Stimulated activated CD8-positive, alpha-beta memory T cell treated with anti-CD3 and anti-CD28 coated beads, Interleukin-4, amount 100 ng/mL, for 48 hours (primary cell): ENCODE results near the gene CCDC40.

Experiments
- DNase-seq: peaks from one replicate; pipeline ENCODE4 v3.0.0-alpha.2; 2020

The CCDC40 gene

DNA sequence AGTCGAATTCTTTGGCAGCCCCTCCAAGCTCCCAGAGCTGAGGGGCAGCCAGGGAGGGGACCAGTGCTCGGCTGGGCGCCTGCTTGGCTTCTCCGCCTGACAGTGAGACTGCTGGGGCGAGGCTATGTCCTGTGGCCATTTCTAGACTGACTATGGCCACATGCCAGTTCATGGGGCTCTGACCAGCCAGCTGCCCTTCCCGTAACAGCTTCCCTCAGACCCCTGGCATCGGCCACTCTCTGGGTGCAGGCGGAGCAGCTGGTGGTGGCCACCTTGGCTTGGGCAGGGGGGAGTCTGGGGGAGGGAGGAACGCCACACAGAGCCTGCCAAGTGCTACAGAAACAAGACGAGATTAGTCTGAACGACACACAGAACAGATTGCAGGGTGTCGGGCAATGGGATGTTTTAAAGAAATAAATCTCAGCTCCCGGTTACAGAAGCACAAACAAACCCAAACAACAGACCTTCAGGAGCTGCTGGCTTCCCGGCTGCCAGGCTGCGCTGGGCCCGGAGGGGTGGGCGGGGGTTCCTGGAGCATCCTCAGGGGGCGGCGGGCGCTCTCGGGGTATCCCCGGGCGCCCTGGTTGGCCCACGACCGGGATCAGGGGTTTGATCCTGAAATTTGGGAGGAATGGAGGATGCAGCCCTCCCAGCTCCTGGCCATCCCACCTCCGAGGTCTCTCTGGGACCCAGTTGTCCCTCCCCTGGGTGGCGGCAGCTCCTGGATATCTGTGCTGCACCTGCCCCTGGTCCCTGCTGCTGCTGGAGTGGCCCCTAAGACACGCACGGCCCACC, 35.3 kb upstream of the CCDC40 start:
- DNase-seq = no peak

DNA sequence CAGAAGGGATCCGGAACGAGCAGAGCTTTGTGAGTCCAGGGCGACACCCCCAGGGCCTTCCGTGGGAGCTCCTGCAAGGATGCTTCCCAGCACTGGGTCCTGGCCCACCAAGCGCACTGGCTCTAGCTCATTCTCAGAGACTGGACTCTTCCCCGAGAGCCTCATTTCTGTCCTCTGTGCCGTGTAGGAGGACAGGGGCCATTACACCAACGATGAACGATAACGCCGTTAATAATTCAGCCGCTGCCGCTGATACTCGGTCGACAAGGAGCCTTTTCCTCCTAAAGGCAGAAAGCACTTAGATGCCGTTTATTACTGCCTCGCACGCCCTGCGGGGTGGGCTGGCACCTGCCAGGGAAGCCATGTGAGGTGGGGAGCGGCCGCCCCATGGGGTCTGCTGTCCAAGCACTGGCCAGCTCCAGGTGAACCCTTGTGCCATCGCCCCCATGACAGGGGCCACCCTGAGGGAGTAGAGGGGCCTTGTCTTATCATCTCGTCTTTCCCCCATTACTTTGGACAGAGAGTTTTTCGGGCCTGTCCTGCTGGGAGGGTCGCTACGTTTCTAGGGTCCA, 34.3 kb upstream of the CCDC40 start:
- no peak for DNase-seq

DNA sequence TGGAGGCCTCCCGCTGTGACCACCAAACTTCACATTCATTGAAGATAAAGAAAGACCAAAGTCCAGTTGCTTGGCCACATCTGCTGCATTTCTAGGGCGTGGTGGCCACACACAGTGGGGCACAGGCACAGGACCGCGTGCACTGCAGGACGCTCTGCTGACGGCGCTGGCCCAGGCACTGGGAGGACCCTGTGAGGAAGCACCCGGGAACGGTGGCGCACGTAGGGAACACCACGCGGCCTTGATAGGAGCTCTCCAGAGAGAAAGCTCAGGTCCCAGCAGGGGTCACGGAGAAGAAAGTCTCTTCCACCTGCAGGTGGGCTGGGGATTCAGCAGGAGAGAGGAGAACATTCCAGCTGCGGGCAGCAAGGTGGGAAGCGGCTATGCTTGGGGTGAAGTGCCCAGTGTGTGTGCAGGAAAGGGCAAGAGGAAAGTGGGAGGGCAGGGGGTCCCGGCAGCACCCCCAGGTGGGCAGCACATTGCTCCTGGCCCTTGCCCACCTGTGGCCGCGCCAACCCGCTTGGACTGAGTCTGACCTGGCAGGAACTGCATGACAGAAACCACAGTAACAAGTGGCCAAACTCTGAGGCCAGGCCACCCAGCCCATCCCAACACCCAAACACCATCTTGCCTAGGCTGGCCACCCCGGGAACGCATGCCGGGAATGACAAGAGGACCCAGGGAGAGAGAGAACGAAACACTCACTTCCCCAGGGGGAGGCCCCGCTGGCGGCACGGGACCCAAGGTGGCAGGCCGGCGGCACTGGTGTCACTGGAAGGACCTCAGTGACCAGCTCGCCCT, 33.6 kb upstream of the CCDC40 start:
- DNase-seq = no peak

DNA sequence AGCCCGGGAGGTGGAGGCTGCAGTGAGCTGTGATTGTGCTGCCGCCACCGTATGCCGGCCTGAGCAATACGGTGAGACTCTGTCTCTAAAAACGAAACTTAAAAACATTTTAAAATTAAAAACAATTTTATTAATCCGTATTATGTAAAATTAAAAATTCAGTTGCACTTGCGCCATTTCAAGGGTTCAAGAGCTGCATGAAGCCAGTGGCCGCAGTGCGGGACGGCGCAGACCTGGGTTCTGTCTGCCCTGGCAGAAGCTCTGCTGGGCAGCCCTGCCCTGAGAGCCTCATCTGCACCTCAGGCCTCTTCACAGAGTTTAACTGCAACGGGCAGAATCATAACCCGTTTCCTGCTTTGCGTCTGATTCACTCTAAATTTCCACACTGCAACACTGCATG, 32.5 kb upstream of the CCDC40 start:
- no peak for DNase-seq

DNA sequence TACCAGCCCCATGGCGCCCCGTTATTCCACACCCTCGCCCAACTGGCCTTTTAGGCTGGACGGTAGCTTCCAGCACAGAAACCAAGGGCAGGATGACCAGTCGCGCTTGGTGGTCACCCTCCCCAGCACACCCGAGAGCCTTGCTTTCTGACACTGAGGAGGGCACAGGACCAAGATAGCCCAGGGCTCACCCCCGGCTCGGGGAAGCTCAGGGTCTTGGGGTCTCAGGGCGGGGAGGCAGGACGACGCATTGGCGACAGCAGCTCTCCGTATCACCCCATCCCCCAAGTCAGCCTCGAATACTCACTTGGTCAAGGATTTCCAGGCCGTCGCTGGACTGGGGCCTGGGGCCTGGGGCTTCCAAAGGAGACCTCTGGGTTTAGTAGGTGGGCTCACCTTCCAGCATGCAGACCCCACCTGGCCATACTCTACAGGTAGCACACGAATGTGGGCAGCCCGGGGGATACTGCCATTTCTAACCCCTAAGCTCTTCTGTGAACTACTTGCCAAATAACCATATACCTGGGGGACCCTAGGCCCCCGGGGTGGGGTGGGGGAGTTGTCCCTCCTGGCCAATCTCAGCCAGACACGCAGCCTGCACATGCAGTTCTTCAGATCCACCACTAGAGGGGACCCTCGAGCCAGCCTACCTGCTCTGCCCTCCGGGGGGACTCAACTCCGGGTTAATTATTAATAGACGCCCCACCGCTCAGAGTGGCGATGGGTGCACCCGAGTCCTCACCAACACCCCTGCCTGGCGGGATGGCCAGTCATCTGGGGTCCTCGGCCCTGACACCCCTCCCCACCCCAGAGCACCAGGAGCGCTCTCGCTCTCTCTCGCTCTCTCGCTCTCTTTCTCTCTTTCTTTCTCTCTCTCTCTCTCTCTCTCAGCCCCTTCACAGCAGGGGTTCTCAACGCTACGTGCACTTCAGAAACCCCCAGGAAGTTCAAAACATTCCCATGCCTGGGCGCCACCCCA, 30.8 kb upstream of the CCDC40 start:
- DNase-seq = peak; percentile 71

DNA sequence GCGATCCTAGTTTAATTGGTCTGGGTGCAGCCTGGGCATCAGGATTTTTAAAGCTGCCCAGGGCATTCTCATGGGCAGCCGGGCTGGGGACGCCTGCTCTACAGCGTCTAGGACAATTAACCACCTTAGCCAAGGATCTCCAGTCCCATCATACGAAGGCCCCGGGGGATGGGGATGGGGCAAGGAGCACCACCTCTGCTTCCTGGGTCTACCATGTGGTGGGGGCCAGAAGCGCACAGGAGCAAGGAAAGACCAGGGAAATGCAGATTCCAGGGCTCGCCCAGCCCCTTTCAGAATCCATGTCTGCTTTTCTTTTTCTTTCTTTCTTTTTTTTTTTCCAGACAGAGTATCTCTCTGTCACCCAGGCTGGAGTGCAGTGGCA, 30.1 kb upstream of the CCDC40 start:
- DNase-seq = no peak

DNA sequence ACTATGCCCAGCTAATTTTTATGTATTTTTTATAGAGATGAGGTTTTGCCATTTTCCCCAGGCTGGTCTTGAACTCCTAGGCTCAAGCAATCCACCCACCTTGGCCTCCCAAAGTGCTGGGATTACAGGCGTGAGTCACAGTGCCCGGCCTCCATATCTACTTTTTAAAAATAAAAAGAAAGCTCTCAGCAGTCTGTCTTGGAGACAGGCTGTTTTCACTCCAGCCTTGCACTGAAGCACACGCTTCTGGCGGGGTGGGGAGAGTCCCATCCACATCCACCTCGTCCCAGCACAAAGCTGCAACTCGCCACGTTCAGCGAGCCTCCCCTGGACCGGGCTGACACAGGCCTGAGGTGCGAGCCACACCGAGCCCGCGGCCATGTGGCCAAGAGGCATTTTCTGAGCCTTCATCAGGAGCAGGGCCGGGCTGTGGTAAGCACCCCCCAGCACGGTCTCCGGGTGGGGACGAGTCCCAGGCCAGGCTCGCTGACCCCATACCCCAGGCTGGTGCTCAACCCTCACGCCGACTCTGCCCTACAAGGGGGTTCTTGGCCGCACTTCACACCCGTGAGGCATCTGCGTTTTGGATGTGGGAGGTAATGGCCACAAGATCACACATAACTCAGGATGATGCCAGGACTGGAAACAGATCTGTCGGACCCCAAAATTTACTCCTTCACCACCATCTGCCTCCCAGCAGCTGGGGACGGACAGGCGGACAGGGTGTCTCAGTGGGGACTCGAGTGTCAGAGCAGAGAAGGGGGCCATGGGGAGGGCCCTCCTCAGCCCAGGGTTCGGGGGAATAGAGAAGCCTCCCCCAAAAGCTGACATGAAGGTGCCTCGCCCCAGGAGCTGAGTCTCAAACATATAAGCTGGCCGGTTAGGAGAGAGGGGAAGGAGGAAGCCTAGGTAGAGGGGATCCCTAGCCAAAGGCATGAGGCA, 29.4 kb upstream of the CCDC40 start:
- no peak for DNase-seq

DNA sequence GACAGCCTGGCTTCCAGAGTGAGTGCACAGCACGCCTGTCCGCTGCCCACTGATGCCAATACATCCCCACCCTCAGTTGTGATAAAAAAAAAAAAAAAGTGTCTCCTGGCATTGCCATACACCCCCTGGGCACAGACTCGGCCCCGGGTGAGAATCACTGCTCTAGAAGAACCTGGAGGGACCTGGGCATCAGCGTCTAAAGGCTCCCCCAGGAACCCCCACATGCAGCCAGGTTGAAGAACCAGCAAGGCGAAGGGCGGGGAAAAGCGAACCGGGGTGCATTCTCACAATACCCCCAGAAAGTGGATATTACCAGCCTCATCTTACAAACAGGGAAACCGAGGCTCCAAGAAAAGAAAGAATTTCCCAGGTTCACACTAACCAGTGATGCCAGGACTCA, 28.5 kb upstream of the CCDC40 start:
- DNase-seq = no peak

DNA sequence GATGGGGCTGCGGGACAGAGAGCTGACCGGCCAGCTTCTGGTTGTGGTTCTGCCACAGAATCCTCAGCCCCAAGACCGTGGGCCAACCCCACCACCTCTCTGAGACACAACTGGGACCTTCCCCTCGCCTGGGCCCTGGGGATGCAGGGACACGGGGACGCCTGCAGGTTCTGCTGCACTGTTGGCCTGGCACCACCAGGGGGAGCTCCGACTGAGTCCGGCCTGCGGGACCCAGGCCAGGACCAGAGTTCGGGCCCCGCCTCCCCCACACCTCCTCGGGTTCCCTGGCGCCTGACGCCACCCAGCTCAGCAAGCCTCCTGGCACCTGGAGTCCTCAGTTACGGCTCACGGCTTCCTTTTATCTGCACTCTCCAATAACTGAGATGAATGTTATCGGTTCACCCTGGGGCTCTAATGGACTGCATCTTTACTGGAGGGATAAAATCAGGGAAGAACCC, 28.0 kb upstream of the CCDC40 start:
- DNase-seq = peak; percentile 91

DNA sequence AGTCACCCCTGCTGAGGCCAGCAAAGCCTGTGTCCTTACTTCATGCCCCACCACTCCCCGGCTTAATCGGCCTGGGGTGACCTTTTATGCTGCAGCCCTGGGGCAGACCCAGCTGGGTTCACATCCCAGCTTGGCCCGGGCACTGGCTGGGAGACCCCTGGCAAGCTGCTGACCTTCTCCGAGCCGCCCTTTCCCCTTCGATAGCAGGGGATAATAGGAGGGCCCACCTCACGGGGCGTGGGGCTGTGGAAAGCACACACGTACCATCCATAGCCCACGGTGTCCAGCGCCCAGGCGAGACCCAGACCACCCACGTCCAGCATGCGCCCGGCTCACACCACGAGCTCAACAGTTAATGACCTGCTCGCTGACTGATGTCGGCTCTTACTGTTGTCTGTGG, 27.6 kb upstream of the CCDC40 start:
- no peak for DNase-seq

DNA sequence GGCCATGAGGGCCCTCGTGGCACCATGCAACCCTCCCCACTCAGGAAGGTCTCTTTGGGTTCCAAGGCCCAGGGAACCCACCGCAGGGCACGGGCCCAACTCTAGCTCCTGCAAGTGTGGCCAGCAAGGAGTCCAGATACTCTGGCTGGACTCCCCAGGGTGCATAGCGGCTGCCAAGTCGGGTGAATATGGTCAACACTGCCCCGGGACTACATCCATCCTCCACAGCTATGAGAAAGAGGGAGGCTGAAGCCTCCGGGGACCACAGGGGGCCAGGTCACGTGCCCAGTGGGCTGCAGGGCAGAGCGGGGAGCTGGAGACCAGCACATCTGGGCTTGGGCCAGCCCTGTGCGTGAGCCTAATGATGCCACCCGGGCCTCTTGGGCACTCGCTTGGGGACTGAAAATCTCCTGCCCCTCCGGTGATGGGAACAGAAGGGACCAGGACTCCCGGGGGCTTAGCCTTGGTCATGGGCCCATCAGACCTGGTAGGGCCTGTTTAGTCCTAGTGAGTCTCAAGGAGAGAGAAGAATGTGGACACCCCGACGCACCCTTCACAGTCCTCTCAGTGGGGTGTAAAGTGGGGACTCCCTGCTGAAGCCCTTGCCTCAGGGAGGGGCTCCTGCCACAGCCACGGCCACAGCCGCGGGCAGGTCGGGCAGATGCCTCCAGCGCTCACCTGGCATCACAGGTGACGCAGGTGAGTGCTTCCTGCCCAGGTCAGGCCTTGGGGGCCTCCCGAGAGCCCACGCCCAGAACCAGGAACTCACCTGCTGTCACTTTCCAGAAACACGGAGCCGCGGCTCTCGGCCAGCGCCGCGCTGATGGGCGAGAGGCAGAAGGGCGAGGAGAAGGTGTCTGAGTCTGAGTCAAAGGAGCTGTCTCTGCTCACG, 26.8 kb upstream of the CCDC40 start:
- no peak for DNase-seq

DNA sequence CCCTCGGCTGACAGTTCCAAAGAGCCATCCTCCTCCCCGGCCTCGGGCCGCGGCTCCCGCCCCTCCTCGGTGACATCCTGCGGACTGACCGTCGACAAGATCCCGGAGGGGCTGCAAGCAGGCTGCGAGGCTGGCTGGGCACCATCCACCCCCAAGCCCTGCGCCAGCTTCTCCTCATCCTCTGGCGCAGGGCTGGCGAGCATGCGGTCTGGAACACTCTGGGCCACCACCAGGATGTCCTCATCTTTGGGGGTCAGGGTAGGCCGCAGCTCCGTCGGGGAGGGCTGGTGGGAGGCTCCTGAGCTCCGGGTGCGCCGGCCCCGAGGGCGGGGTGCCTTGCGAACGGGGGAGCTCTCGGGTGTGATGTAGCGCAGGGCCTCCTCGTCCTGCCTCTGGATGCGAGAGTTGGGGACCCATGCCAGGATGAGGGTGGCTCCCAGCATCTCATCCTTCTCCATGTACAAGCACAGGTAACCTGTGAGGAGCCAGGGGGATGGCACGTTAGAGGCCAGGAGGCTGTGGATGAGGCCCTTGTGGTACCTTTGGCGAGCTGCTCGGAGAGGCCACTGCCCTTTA, 26.1 kb upstream of the CCDC40 start:
- no peak for DNase-seq

DNA sequence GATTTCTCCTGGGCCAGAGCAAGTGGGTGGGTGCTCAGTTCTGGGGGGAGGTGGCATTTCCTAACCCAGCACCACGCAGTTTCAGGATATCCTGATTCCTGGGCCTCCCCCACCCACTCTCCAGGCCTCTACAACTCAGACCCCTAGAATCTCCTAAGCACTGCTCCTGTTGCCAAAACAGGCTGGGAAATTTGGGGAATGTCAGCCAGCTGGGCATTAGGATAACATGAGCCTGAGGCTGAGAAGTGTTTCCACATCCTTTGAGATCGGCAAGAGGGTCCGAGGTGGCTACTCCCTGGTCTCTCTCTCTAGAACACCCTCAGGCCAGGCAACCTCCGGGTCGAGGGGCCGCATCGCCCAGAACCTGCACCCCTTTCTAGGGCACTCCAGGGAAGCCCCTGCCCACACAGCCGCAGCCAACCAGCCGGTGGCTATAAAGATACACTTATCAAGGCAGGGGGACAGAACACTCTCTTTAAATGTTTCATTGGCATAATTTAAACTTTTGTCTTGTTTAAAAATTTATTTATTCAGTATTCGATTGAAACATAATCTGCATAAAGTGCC, 24.4 kb upstream of the CCDC40 start:
- no peak for DNase-seq

DNA sequence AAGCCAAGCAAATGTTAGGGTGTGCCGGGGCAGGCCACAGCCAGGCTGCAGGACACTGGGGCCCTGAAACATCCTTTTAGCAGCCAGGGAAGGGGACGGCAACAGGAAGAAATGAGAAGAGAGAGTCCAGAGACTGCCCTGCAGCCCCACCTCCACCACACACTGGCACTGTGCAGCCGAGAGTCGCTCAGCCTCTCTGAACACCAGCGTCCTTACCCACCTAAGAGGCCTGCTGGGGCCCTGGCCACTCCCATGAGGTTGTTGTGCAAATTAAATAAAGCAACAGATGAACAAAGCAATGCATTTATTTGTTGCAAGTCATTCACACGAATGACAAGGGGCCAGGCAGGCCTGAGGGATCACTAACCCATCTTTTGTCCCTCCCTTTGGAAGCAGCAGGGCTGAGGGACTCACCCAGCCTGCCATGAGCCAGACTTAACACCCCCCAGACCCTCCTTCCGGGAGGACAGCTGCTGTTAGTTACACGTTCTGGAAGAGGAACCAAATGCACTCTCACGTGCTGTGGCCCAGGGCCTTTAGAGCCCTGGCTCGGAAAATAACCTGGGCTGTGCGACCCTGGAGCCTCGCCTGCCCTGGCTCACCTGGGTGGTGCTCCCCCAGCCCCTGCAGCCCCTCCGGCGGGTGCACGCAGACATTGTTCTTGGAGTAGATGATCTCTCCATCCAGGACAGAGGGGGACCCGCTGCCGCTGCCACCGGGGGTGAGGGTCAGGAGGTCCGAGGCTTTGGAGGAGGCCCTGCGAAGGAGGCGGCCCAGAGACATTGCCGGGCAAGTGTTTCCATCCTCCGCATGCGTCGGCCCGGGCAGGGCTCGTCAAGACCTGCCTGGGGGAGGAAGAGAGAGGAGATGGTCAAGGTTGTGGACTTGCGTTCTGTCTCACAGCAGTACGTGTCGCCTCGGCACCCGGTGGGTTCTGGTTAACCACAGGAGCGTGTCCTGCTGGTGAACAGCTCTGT, 23.4 kb upstream of the CCDC40 start:
- DNase-seq = no peak

DNA sequence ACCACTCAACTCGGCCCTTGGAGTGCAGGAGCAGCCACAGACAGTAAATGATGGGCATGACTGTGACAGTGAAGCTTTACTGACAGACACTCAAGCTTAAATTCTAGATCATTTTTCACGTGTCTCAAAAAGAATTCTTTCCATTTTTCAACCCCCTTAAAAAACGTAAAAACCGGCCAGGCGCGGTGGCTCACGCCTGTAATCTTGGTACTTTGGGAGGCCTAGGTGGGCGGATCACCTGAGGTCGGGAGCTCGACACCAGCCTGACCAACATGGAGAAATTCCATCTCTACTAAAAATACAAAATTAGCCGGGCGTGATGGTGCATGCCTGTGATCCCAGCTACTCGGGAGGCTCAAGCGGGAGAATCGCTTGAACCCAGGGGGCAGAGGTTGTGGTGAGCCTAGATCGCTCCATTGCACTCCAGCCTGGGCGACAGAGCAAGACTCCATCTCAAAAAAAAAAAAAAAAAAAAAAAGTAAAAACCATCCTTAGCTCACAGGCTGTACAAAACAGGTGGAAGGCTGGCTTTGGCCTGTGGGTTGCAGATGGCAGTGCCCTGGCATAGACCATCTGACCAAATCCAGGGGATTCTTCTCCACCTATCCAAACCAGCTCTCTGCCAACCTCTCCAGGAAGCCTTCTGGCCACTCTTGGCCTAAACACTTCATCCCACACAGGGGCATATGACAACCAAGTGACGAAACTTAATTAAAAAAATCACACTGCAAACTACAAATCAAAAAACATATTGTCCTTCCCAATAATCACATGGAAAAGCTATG, 19.0 kb upstream of the CCDC40 start:
- DNase-seq = no peak

DNA sequence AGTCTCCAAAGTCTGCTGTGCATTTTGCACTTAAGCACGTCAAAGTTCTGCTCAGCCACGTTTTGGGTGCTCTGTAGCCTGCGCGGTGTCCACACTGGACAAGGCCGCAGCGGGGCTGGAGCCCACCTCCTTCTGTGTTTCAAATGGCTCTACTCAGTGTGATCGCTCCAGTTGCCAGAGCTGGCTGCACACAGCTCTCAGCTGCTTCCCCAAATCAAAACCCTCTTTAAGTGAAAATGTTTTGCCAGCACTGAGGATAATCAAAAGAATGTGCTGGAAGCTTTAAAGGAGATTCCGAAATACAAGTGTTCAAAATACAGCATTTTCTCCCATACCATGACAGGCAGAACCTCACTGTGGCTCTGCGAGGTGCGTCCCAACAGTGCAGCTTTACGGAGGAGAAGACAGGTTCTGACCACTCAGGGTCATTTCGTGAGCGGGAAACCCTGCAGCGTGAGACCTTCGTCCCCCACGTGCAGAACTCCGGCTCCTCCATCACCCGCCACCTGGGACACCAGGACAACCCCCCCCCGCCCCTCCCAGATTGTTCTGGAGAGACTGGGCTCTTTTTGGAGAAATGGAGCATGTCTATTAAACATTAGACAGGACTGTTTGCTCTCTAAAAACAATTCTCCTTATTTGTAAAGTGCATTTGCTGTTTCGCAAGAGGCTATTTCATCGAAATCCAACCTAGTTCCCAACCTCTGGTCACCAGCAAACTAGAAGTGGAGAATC, 17.4 kb upstream of the CCDC40 start:
- no peak for DNase-seq

DNA sequence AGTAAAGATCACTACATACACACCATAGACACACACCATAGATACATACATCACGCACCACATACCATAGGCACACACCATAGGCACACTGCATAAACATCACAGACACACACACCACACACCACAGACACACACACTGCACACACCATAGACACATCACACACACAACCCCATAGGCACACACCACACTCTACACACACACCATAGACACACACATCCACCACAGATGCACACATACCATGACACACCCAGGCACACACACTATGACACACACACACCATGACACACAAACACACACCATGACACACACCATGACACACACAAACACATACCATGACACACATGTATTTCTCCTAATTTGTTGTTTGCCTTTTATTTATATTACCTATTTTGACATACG, 14.8 kb upstream of the CCDC40 start:
- DNase-seq = no peak
